SK-N-MC (cell line): ENCODE data around the gene ACSL3.

Experiments
- EZH2 ChIP-seq: fragments of 200-600 bp; sonication (generic); IDR thresholded peaks from one replicate; pipeline ENCODE4 v1.6.1; 2017; ENCODE audit warnings: antibody characterized with exemption
- POLR2AphosphoS5 ChIP-seq: IDR thresholded peaks from 2 replicates; pipeline ENCODE4 v1.6.1; 2012; ENCODE audit warnings: mild to moderate bottlenecking, low read depth, low read length, borderline replicate concordance

GRCh38 chr2:222828572-222828971 is 32.3 kb upstream of the ACSL3 start:
- TF ChIP-seq POLR2AphosphoS5 (no peak), EZH2 (no peak)
